B cell (primary cell): ENCODE measurements around the gene SLC17A1. TPM values are rescaled to one million over a fixed set of nuclear protein-coding genes. Genes with fewer than 3 reads are reported as not detected.

Experiments used
- ATAC-seq: fragments of 200-7000 bp; cut with Tn5 transposase; one replicate; pipeline ENCODE4 v1.10.0; 2021; ENCODE audit warnings: low read depth, mild to moderate bottlenecking, moderate number of reproducible peaks, moderate library complexity
- CTCF ChIA-PET: fragments of 350-600 bp; sonication (Branson Sonifier 250); formaldehyde crosslinking; loops from one replicate; lab custom pipeline; 2021; ENCODE audit warnings: antibody characterized with exemption, inconsistent platforms; lab: Charles Lee
- POLR2A ChIA-PET: fragments of 350-600 bp; sonication (Branson Sonifier 250); formaldehyde crosslinking; loops from one replicate; lab custom pipeline; 2021; ENCODE audit warnings: antibody characterized with exemption; lab: Charles Lee
- DNase-seq: peaks from one replicate; pipeline ENCODE4 v3.0.0; 2013
- H2AFZ ChIP-seq: 2 replicates; pipeline ENCODE4 v1.6.1; 2012; ENCODE audit warnings: mild to moderate bottlenecking, low read depth, low read length; ENCODE audit not compliant: insufficient read depth, poor library complexity, severe bottlenecking
- H3K27ac ChIP-seq, 2 donors: 1 replicate in 1 of 2; 2 replicates in 1 of 2; pipeline ENCODE4 v1.5.1; 2012 to 2013; ENCODE audit warnings: low read length in 2 of 2, mild to moderate bottlenecking in 2 of 2, moderate library complexity in 1 of 2
- H3K27me3 ChIP-seq, 4 experiments: fragments of 200-600 bp in 1 of 4; sonication (generic) in 1 of 4; replicated peaks in 1 of 4; 1 replicate in 2 of 4; 2 replicates in 2 of 4; pipeline versions ENCODE4 v1.6.1 to v1.7.0; 2013 to 2016; ENCODE audit warnings: low read length in 3 of 4, mild to moderate bottlenecking in 2 of 4, mixed read lengths in 1 of 4, moderate library complexity in 1 of 4; ENCODE audit not compliant: insufficient read depth in 4 of 4, control insufficient read depth in 3 of 4; ENCODE audit errors: control extremely low read depth in 1 of 4
- H3K36me3 ChIP-seq, 2 experiments: replicated peaks in 1 of 2; 1 replicate in 1 of 2; 2 replicates in 1 of 2; pipeline versions ENCODE4 v1.6.1 to v1.7.1; 2013; ENCODE audit warnings: low read length in 1 of 2; ENCODE audit not compliant: insufficient read depth in 2 of 2, control insufficient read depth in 1 of 2; ENCODE audit errors: control extremely low read depth in 1 of 2, extremely low read depth in 1 of 2
- H3K4me1 ChIP-seq, 2 donors: fragments of 200-600 bp in 1 of 2; sonication (generic) in 1 of 2; 1 replicate in 1 of 2; 2 replicates in 1 of 2; pipeline versions ENCODE4 v1.5.1 to v1.6.1; 2013 to 2017; ENCODE audit warnings: low read length in 2 of 2; ENCODE audit not compliant: control insufficient read depth in 2 of 2, insufficient read depth in 2 of 2
- H3K4me2 ChIP-seq: replicated peaks from 2 replicates; pipeline ENCODE3; 2012; ENCODE audit warnings: mild to moderate bottlenecking, low read depth, low read length; ENCODE audit not compliant: poor library complexity, severe bottlenecking
- H3K4me3 ChIP-seq, 5 experiments: fragments of 200-600 bp in 1 of 5; sonication (generic) in 1 of 5; 1 replicate in 3 of 5; 2 replicates in 2 of 5; pipeline versions ENCODE4 v1.5.1 to v1.7.0; 2011 to 2016; ENCODE audit warnings: low read length in 4 of 5, mild to moderate bottlenecking in 4 of 5, low read depth in 2 of 5, control low read depth in 1 of 5, moderate library complexity in 1 of 5; ENCODE audit not compliant: insufficient read depth in 1 of 5; ENCODE audit errors: control extremely low read depth in 1 of 5, extremely low read depth in 1 of 5
- H3K79me2 ChIP-seq: fragments of 200-600 bp; sonication (generic); one replicate; pipeline ENCODE4 v1.6.0; 2016; ENCODE audit warnings: low read length; ENCODE audit not compliant: control insufficient read depth, insufficient read depth
- H3K9ac ChIP-seq: fragments of 200-600 bp; sonication (generic); 2 replicates; pipeline ENCODE4 v1.6.1; 2017; ENCODE audit warnings: mild to moderate bottlenecking, low read length, moderate library complexity
- H3K9me3 ChIP-seq, 3 donors: one replicate each; pipeline versions ENCODE4 v1.6.1 to v1.7.1; 2013; ENCODE audit warnings: low read length in 2 of 3; ENCODE audit not compliant: control insufficient read depth in 2 of 3, insufficient read depth in 1 of 3; ENCODE audit errors: control extremely low read depth in 1 of 3
- H4K20me1 ChIP-seq: 2 replicates; pipeline ENCODE4 v1.6.0; 2012; ENCODE audit warnings: mild to moderate bottlenecking, low read length; ENCODE audit not compliant: insufficient read depth, control insufficient read depth, poor library complexity, severe bottlenecking
- H3K27ac Mint-ChIP-seq: one replicate; pipeline ENCODE4 v1.8.0; 2021; ENCODE audit warnings: mixed read lengths
- H3K27me3 Mint-ChIP-seq: one replicate; pipeline ENCODE4 v1.8.0; 2021; ENCODE audit warnings: mixed read lengths
- H3K4me1 Mint-ChIP-seq: one replicate; pipeline ENCODE4 v1.8.0; 2021; ENCODE audit warnings: mixed read lengths
- H3K4me3 Mint-ChIP-seq: one replicate; pipeline ENCODE4 v1.8.0; 2021; ENCODE audit warnings: mixed read lengths
- H3K9me3 Mint-ChIP-seq: one replicate; pipeline ENCODE4 v1.8.0; 2022; ENCODE audit warnings: mixed read lengths; ENCODE audit not compliant: insufficient read depth
- EZH2 ChIP-seq: IDR thresholded peaks from 2 replicates; pipeline ENCODE4 v1.6.1; 2012; ENCODE audit warnings: borderline replicate concordance, low read depth, mild to moderate bottlenecking, moderate library complexity, low read length; ENCODE audit not compliant: insufficient read depth, poor library complexity, severe bottlenecking
- WGBS: methylation state at CpG from one replicate; pipeline ENCODE4 v1.1.5; 2013; ENCODE audit warnings: missing lambda C conversion rate; ENCODE audit not compliant: insufficient coverage; 5-methylcytosine and 5-hydroxymethylcytosine counted together
- intact Hi-C: fragments of 100-400 bp; cut with micrococcal nuclease; formaldehyde crosslinking; loops from one replicate; pipeline ENCODE4 v1.10.0; 2022
- polyA plus RNA-seq: library from polyadenylated mRNA; depleted of rRNA; stranded (reverse); fragments of >200 nt; gene quantifications from 2 replicates; pipeline ENCODE4 v1.2.3, GENCODE V29; 2012
- total RNA-seq, 2 donors: library from RNA; stranded (reverse); fragments of 120-200 nt in 1 of 2; gene quantifications; 1 replicate in 1 of 2; 2 replicates in 1 of 2; pipeline versions ENCODE4 v1.2.3 to v1.2.4, GENCODE V29; 2013 to 2022
- TF ChIP-seq, protein P1 (sequence below): fragments of 200-600 bp; IDR thresholded peaks from one replicate; pipeline ENCODE4 v1.8.0; 2022; ENCODE audit warnings: antibody characterized with exemption, mild to moderate bottlenecking

SLC17A1 gene
- total and polyA plus RNA-seq, 2 donors (not counting 1 experiment from before 2014, with no cell fraction given): not detected

DNA sequence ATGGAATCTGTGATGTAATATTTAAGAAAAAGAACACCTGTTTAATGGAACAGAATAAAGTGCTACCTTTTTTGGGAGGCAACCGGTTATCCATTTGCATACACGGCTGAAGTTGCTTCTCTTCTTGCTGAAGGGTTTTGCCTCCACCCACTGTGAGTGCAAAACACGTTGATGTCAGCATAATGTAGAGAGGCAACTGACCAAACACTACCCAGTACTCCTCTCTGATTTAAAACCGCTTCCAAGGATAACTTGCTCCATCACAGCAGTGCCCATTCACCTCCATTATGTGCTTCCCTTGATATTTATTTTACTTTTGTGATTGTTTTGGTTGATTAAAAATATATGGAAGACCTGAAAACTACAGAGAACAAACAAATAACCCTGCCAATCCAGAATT is 1.4 kb downstream of the SLC17A1 start:
- Histone ChIP-seq H3K27me3 (peaks cover 0 to 6% (median 2%) of the 10 kb centered on the region in 4 experiments), H3K27ac (no peak overlapping the region), H3K4me3 (no peak overlapping the region), H3K9ac (no peak overlapping the region), H3K36me3 (no peaks in the 10 kb centered on the region), H3K4me1 (no peaks in the 10 kb centered on the region), H3K4me2 (no peak overlapping the region), H4K20me1 (no peaks in the 10 kb centered on the region), H2AFZ (no peak overlapping the region), H3K79me2 (no peaks in the 10 kb centered on the region), H3K9me3 (no peaks in the 10 kb centered on the region)
- no peak for TF ChIP-seq EZH2
- TF ChIP-seq, protein P1, sequence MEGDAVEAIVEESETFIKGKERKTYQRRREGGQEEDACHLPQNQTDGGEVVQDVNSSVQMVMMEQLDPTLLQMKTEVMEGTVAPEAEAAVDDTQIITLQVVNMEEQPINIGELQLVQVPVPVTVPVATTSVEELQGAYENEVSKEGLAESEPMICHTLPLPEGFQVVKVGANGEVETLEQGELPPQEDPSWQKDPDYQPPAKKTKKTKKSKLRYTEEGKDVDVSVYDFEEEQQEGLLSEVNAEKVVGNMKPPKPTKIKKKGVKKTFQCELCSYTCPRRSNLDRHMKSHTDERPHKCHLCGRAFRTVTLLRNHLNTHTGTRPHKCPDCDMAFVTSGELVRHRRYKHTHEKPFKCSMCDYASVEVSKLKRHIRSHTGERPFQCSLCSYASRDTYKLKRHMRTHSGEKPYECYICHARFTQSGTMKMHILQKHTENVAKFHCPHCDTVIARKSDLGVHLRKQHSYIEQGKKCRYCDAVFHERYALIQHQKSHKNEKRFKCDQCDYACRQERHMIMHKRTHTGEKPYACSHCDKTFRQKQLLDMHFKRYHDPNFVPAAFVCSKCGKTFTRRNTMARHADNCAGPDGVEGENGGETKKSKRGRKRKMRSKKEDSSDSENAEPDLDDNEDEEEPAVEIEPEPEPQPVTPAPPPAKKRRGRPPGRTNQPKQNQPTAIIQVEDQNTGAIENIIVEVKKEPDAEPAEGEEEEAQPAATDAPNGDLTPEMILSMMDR: no peak
- WGBS: 93% methylated on average over 2 of the region's 4 CpGs
- peaks cover 35% of the 10 kb centered on the region for H3K27me3 Mint-ChIP-seq
- intact Hi-C loops: no loop called here
- no peak overlapping the region for H3K4me3 Mint-ChIP-seq
- no peaks in the 10 kb centered on the region for H3K4me1 Mint-ChIP-seq
- ATAC-seq: no peak
- no peak for DNase-seq
- H3K9me3 Mint-ChIP-seq: peaks cover 4% of the 10 kb centered on the region
- POLR2A ChIA-PET: no interaction called here
- H3K27ac Mint-ChIP-seq: no peak overlapping the region
- CTCF ChIA-PET: no interaction called here

- no CpG with 5 or more reads among the region's 1 CpG for WGBS
- Histone ChIP-seq H3K4me1 (no peaks in the 10 kb centered on the region), H3K36me3 (no peaks in the 10 kb centered on the region), H3K4me2 (no peak overlapping the region), H3K4me3 (no peak overlapping the region), H3K9me3 (no peaks in the 10 kb centered on the region), H4K20me1 (no peaks in the 10 kb centered on the region), H3K27ac (no peak overlapping the region), H3K27me3 (peaks cover 0 to 6% (median 2%) of the 10 kb centered on the region in 4 experiments), H3K79me2 (no peaks in the 10 kb centered on the region), H3K9ac (no peak overlapping the region), H2AFZ (no peak overlapping the region)
- TF ChIP-seq, protein P1: no peak
- no peak for TF ChIP-seq EZH2
- CTCF ChIA-PET: no interaction called here
- intact Hi-C loops: no loop called here
- Mint-ChIP-seq H3K4me3 (no peak overlapping the region), H3K9me3 (peaks cover 5% of the 10 kb centered on the region), H3K27me3 (peaks cover 43% of the 10 kb centered on the region), H3K4me1 (no peaks in the 10 kb centered on the region), H3K27ac (no peak overlapping the region)
- POLR2A ChIA-PET: no interaction called here
- ATAC-seq (no peak), DNase-seq (no peak)
Measured at GRCh38 chr6:25829375-25829774, 2.5 kb downstream of the SLC17A1 start.
